ENCODE measurements around the gene SCAF1.

Gene SCAF1

DNA sequence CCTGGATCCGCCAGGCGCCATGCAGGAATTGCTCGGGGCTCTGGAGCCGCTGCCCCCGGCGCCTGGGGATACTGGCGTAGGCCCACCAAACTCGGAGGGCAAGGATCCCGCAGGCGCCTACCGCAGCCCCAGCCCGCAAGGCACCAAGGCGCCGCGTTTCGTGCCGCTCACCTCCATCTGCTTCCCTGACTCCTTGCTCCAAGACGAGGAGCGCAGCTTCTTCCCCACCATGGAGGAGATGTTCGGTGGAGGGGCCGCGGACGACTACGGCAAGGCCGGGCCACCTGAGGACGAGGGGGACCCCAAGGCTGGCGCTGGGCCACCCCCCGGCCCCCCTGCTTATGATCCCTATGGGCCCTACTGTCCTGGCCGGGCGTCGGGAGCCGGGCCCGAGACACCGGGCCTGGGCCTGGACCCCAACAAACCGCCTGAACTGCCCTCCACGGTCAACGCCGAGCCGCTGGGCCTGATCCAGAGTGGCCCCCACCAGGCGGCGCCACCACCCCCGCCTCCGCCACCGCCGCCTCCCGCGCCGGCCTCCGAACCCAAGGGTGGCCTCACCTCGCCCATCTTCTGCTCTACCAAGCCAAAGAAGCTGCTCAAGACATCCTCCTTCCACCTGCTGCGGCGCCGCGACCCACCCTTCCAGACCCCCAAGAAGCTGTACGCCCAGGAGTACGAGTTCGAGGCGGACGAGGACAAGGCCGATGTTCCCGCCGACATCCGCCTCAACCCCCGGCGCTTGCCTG, 44.9 kb upstream of the SCAF1 start:
- H2AFZ ChIP-seq = no peak overlapping the region
- no peak overlapping the region for H3K27ac ChIP-seq
- H3K9me3 ChIP-seq (ENCODE audit: control insufficient read depth, low read length) = no peaks in the 10 kb centered on the region
- no peak overlapping the region for H3K4me3 ChIP-seq (ENCODE audit: low read depth, low read length)
- TF ChIP-seq, protein P1, sequence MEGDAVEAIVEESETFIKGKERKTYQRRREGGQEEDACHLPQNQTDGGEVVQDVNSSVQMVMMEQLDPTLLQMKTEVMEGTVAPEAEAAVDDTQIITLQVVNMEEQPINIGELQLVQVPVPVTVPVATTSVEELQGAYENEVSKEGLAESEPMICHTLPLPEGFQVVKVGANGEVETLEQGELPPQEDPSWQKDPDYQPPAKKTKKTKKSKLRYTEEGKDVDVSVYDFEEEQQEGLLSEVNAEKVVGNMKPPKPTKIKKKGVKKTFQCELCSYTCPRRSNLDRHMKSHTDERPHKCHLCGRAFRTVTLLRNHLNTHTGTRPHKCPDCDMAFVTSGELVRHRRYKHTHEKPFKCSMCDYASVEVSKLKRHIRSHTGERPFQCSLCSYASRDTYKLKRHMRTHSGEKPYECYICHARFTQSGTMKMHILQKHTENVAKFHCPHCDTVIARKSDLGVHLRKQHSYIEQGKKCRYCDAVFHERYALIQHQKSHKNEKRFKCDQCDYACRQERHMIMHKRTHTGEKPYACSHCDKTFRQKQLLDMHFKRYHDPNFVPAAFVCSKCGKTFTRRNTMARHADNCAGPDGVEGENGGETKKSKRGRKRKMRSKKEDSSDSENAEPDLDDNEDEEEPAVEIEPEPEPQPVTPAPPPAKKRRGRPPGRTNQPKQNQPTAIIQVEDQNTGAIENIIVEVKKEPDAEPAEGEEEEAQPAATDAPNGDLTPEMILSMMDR (IDR thresholded peaks at IDR 0.05) = no peak
- H3K4me2 ChIP-seq (ENCODE audit: low read length) = no peak overlapping the region
- H3K79me2 ChIP-seq = peaks cover 39% of the 10 kb centered on the region
- no peaks in the 10 kb centered on the region for H3K4me1 ChIP-seq
- H3K27me3 ChIP-seq (ENCODE audit: control insufficient read depth, insufficient read depth, low read length) = no peaks in the 10 kb centered on the region
- H3K9ac ChIP-seq = no peak overlapping the region
- no peaks in the 10 kb centered on the region for H3K36me3 ChIP-seq (ENCODE audit: control insufficient read depth, insufficient read depth, low read length)

DNA sequence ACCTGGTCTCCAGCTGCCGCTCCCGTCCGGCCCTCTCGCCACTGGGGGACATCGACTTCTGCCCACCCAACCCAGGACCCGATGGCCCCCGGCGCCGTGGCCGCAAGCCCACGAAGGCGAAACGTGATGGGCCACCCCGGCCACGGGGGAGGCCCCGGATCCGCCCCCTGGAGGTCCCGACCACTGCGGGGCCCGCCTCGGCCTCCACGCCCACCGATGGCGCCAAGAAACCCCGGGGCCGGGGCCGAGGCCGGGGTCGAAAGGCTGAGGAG, 44.4 kb upstream of the SCAF1 start:
- H3K27me3 ChIP-seq (ENCODE audit: control insufficient read depth, insufficient read depth, low read length) = no peaks in the 10 kb centered on the region
- H3K27ac ChIP-seq = no peak overlapping the region
- H3K4me2 ChIP-seq (ENCODE audit: low read length) = no peak overlapping the region
- no peaks in the 10 kb centered on the region for H3K36me3 ChIP-seq (ENCODE audit: control insufficient read depth, insufficient read depth, low read length)
- H3K9me3 ChIP-seq (ENCODE audit: control insufficient read depth, low read length) = no peaks in the 10 kb centered on the region
- peaks cover 42% of the 10 kb centered on the region for H3K79me2 ChIP-seq
- no peak overlapping the region for H2AFZ ChIP-seq
- TF ChIP-seq, protein P1 (IDR thresholded peaks at IDR 0.05) = no peak
- no peaks in the 10 kb centered on the region for H3K4me1 ChIP-seq
- no peak overlapping the region for H3K9ac ChIP-seq
- H3K4me3 ChIP-seq (ENCODE audit: low read depth, low read length) = no peak overlapping the region

DNA sequence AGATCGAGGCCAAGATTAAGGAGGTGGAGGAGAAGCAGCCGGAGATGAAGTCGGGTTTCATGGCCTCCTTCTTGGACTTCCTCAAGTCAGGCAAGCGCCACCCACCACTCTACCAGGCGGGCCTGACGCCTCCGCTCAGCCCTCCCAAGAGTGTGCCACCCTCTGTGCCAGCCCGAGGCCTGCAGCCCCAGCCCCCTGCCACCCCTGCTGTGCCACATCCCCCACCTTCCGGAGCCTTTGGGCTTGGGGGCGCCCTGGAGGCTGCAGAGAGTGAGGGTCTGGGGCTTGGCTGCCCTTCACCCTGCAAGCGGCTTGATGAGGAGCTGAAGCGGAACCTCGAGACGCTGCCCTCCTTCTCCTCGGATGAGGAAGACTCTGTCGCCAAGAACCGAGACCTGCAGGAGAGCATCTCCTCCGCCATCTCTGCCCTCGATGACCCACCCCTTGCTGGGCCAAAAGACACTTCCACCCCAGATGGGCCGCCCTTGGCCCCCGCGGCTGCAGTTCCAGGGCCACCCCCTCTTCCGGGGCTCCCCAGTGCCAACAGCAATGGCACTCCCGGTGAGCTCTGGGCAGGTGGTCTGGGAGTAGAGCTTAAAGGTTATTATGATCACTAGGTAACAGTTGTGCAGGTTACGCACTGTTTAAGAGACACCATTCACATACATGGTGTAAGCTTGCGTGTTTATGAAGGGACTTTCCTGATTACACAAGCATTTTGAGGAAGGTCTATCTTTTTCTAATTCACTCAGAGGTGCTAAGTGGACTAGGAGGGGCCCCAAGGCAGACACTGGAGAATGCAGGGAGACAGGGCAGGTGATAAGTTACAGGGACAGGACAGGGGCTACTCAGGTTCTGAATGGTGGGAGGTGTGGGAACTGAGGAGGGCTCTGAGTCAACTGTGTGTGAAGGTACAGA, 42.4 kb upstream of the SCAF1 start:
- no peaks in the 10 kb centered on the region for H3K27me3 ChIP-seq (ENCODE audit: control insufficient read depth, insufficient read depth, low read length)
- H3K36me3 ChIP-seq (ENCODE audit: control insufficient read depth, insufficient read depth, low read length) = no peaks in the 10 kb centered on the region
- H3K79me2 ChIP-seq = peaks cover 51% of the 10 kb centered on the region
- no peak overlapping the region for H3K9ac ChIP-seq
- no peaks in the 10 kb centered on the region for H3K9me3 ChIP-seq (ENCODE audit: control insufficient read depth, low read length)
- no peaks in the 10 kb centered on the region for H3K4me1 ChIP-seq
- TF ChIP-seq, protein P1 (IDR thresholded peaks at IDR 0.05) = no peak
- no peak overlapping the region for H3K27ac ChIP-seq
- H3K4me3 ChIP-seq (ENCODE audit: low read depth, low read length) = no peak overlapping the region
- no peak overlapping the region for H2AFZ ChIP-seq
- H3K4me2 ChIP-seq (ENCODE audit: low read length) = no peak overlapping the region

DNA sequence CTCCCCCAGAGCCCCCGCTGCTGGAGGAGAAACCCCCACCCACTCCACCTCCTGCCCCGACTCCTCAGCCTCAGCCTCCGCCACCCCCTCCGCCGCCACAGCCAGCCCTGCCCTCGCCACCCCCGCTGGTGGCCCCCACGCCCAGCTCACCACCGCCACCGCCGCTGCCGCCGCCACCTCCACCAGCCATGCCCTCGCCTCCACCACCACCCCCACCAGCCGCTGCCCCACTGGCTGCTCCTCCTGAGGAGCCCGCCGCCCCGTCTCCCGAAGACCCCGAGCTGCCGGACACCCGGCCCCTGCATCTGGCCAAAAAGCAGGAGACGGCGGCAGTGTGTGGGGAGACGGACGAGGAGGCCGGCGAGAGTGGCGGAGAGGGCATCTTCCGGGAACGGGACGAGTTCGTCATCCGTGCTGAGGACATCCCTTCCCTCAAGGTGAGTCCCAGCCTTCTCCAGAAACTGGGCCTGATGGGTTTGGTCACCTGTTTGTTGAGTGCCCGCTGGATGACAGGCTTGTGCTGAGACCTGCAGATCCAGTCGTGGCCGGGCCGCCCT, 40.4 kb upstream of the SCAF1 start:
- peaks cover 57% of the 10 kb centered on the region for H3K79me2 ChIP-seq
- no peak overlapping the region for H2AFZ ChIP-seq
- H3K4me2 ChIP-seq (ENCODE audit: low read length) = no peak overlapping the region
- H3K27me3 ChIP-seq (ENCODE audit: control insufficient read depth, insufficient read depth, low read length) = no peaks in the 10 kb centered on the region
- no peaks in the 10 kb centered on the region for H3K4me1 ChIP-seq
- TF ChIP-seq, protein P1 (IDR thresholded peaks at IDR 0.05) = no peak
- no peaks in the 10 kb centered on the region for H3K9me3 ChIP-seq (ENCODE audit: control insufficient read depth, low read length)
- H3K4me3 ChIP-seq (ENCODE audit: low read depth, low read length) = no peak overlapping the region
- no peak overlapping the region for H3K27ac ChIP-seq
- no peak overlapping the region for H3K9ac ChIP-seq
- H3K36me3 ChIP-seq (ENCODE audit: control insufficient read depth, insufficient read depth, low read length) = no peaks in the 10 kb centered on the region

All from parathyroid adenoma (tissue), 2 donors.